ENCODE measurements around the gene ZNF512. TPM values are rescaled to one million over a fixed set of nuclear protein-coding genes. Genes with fewer than 3 reads are reported as not detected.
A peak's percentile ranks its signal among the peaks of the same experiment; 100 is the strongest.

Gene ZNF512
- polyA plus RNA-seq, 1 of the 3 experiments (the other 2 are of a cell fraction): 22.3 TPM

DNA sequence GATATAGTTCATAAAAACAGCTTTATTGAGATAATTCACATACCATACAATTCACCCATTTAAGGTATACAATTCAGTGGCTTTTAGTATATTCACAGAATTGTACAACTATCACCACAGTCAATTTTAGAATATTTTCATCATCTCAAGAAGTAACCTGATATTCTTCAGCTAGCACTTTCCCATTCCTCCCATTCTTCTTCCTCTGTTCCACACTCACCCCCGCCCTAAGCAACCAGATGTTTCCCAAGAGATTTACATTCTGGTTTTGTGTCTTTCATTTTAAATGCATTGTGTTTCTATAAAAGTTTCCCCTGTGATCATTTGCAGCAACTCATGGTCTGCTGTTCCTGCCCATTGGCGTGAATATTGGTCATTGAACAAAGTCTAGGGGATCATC is 51.4 kb downstream of the ZNF512 start:
- H3K27ac ChIP-seq (ENCODE audit: low read depth in 2 of 2, low read length in 1 of 2): no peak overlapping the region
- WGBS (ENCODE audit: low lambda C conversion rate): 96% methylated on average over 2 of the region's 2 CpGs
- no peaks in the 10 kb centered on the region for H3K27me3 ChIP-seq (ENCODE audit: insufficient read depth)
- TF ChIP-seq GABPA (IDR thresholded peaks at IDR 0.05; ENCODE audit: low read depth): no peak
- H2AFZ ChIP-seq (ENCODE audit: low read depth): no peak overlapping the region
- no peaks in the 10 kb centered on the region for H3K9me2 ChIP-seq
- ChIA-PET CTCF (interaction anchor here (0.9 to 4.2 kb wide), 2 partner anchors 29 to 49 kb away, joined by 3 to 20 read pairs; partner anchors contain the start of genes SLC4A1AP and SUPT7L), POLR2A (no interaction called here)
- DNase-seq: no peak
- H3K4me3 ChIP-seq (ENCODE audit: low read depth in 2 of 2, low read length in 1 of 2): no peak overlapping the region
- H3K4me1 ChIP-seq (ENCODE audit: control insufficient read depth in 1 of 2, insufficient read depth in 2 of 2, low read depth in 1 of 2, low read length in 1 of 2): peaks cover 3 to 4% of the 10 kb centered on the region in 2 experiments; a peak in 2 of 4 replicates
- peaks cover 35% of the 10 kb centered on the region for H3F3A ChIP-seq (replicated peaks; ENCODE audit: insufficient read depth)
- H3K9me3 ChIP-seq: no peaks in the 10 kb centered on the region
- H3K4me2 ChIP-seq: no peak overlapping the region
- H3K79me2 ChIP-seq (ENCODE audit: insufficient read depth): peaks cover 36% of the 10 kb centered on the region
- H3K9ac ChIP-seq: no peak overlapping the region
- no peaks in the 10 kb centered on the region for H4K20me1 ChIP-seq (ENCODE audit: insufficient read depth)
- peaks cover 72 to 82% of the 10 kb centered on the region in 2 experiments for H3K36me3 ChIP-seq (replicated peaks in 1 of 2; ENCODE audit: control insufficient read depth in 1 of 2, insufficient read depth in 2 of 2, low read length in 1 of 2)

DNA sequence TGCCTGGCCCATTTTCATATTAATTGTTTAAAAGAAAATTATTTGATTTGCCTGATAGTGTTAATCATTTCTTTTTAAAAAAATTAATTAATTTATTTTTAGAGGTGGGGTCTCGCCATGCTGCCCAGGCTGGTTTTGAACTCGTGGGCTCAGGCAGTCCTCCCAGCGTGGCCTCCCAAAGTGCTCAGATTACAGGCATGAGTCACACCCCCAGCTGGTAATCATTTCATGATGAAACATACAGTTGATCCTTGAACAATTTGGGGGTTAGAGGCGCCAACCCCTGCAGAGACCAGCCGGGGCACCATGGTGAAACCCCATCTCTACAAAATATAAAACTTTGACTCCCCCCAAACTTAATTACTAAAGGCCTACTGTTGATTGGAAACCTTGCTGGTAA is 53.9 kb downstream of the ZNF512 start:
- H3K9me3 ChIP-seq: no peaks in the 10 kb centered on the region
- H3K9me2 ChIP-seq: no peaks in the 10 kb centered on the region
- H4K20me1 ChIP-seq (ENCODE audit: insufficient read depth): no peaks in the 10 kb centered on the region
- H3K27ac ChIP-seq (ENCODE audit: low read depth in 2 of 2, low read length in 1 of 2): peak overlapping the region in 1 of 2 experiments; percentile 56; a peak in 1 of 4 replicates
- ChIA-PET POLR2A (no interaction called here), CTCF (interaction anchor here (1.2 kb wide), 1 partner anchor 16 kb away, joined by 3 read pairs; no protein-coding TSS in a partner anchor)
- peaks cover 45% of the 10 kb centered on the region for H3F3A ChIP-seq (replicated peaks; ENCODE audit: insufficient read depth)
- H2AFZ ChIP-seq (ENCODE audit: low read depth): no peak overlapping the region
- WGBS (ENCODE audit: low lambda C conversion rate): 88% methylated on average over 5 of the region's 5 CpGs
- H3K4me2 ChIP-seq: no peak overlapping the region
- no peak for TF ChIP-seq RXRA (IDR thresholded peaks at IDR 0.05; ENCODE audit: borderline replicate concordance, low read depth)
- peak; percentile 33; the same call in 1 of the 2 replicates for TF ChIP-seq JUND (IDR thresholded peaks at IDR 0.05)
- TF ChIP-seq TCF12 (IDR thresholded peaks at IDR 0.05): peak; percentile 10; the same call in 1 of the 2 replicates
- no peak for TF ChIP-seq CHD2 (IDR thresholded peaks at IDR 0.05; ENCODE audit: low read length, partially characterized antibody)
- TF ChIP-seq FOSL2 (IDR thresholded peaks at IDR 0.05; ENCODE audit: borderline replicate concordance, low read depth): peak; percentile 45; the same call in 1 of the 2 replicates
- no peaks in the 10 kb centered on the region for H3K27me3 ChIP-seq (ENCODE audit: insufficient read depth)
- no peak overlapping the region for H3K4me3 ChIP-seq (ENCODE audit: low read depth in 2 of 2, low read length in 1 of 2)
- no peak for DNase-seq
- H3K79me2 ChIP-seq (ENCODE audit: insufficient read depth): peaks cover 17% of the 10 kb centered on the region; the same call in 1 of the 2 replicates
- H3K9ac ChIP-seq: no peak overlapping the region
- H3K4me1 ChIP-seq (ENCODE audit: control insufficient read depth in 1 of 2, insufficient read depth in 2 of 2, low read depth in 1 of 2, low read length in 1 of 2): no peaks in the 10 kb centered on the region; a peak in 1 of 4 replicates
- H3K36me3 ChIP-seq (replicated peaks in 1 of 2; ENCODE audit: control insufficient read depth in 1 of 2, insufficient read depth in 2 of 2, low read length in 1 of 2): peaks cover 85 to 92% of the 10 kb centered on the region in 2 experiments

DNA sequence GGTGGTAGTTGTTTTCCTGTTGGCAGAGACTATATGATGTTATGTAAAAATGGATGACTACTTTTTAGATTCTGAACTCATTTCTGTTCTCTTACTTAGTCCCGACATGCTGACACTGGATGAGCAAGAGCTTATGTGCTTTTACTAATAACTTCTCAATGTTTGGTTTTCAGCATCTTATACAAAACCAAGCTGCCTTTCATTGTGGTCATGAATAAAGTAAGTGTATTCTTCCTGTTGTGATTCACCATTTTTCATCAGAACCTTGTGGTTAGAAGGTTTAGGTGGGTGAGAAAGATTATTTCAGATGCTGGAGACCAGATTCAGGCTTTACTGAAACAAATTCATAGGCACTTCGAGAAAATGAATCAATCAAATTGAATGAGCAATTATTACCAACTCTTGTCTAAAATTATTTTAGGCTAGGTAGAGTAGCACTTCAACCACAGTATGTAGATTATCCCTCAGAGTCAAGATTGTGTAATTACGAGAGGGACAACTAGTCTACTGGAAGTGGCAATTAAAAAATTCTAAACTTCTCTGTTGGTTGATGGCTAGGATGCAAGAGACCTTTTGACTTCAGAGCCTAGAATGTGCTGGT is 55.3 kb downstream of the ZNF512 start:
- H3K9me3 ChIP-seq: no peaks in the 10 kb centered on the region
- peaks cover 12% of the 10 kb centered on the region; the same call in 1 of the 2 replicates for H3K79me2 ChIP-seq (ENCODE audit: insufficient read depth)
- H4K20me1 ChIP-seq (ENCODE audit: insufficient read depth): no peaks in the 10 kb centered on the region
- H3K27me3 ChIP-seq (ENCODE audit: insufficient read depth): no peaks in the 10 kb centered on the region
- no peak overlapping the region for H3K4me2 ChIP-seq
- no peak overlapping the region for H3K4me3 ChIP-seq (ENCODE audit: low read depth in 2 of 2, low read length in 1 of 2)
- H3F3A ChIP-seq (replicated peaks; ENCODE audit: insufficient read depth): peaks cover 50% of the 10 kb centered on the region
- no peak for DNase-seq
- no peaks in the 10 kb centered on the region for H3K9me2 ChIP-seq
- H3K36me3 ChIP-seq (replicated peaks in 1 of 2; ENCODE audit: control insufficient read depth in 1 of 2, insufficient read depth in 2 of 2, low read length in 1 of 2): peaks cover 81% of the 10 kb centered on the region in 2 experiments
- CTCF ChIA-PET: interaction anchor here (0.7 to 2.5 kb wide), 3 partner anchors 17 to 45 kb away, joined by 3 to 11 read pairs (median 4); no protein-coding TSS in a partner anchor
- H3K9ac ChIP-seq: peak overlapping the region; percentile 15; the same call in 1 of the 2 replicates
- H2AFZ ChIP-seq (ENCODE audit: low read depth): no peak overlapping the region
- H3K4me1 ChIP-seq (ENCODE audit: control insufficient read depth in 1 of 2, insufficient read depth in 2 of 2, low read depth in 1 of 2, low read length in 1 of 2): no peaks in the 10 kb centered on the region; a peak in 1 of 4 replicates
- POLR2A ChIA-PET: no interaction called here
- H3K27ac ChIP-seq (ENCODE audit: low read depth in 2 of 2, low read length in 1 of 2): peak overlapping the region in 1 of 2 experiments; percentile 56; a peak in 2 of 4 replicates
- 56% methylated on average over 3 of the region's 3 CpGs for WGBS (ENCODE audit: low lambda C conversion rate)
- no peak for TF ChIP-seq SMC3 (IDR thresholded peaks at IDR 0.05; ENCODE audit: low read depth, low read length)
- TF ChIP-seq EZH2phosphoT487 (IDR thresholded peaks at IDR 0.05; ENCODE audit: borderline replicate concordance, low read depth): no peak
- TF ChIP-seq YY1 (IDR thresholded peaks at IDR 0.05; ENCODE audit: low read depth): no peak
- TF ChIP-seq, protein P1, sequence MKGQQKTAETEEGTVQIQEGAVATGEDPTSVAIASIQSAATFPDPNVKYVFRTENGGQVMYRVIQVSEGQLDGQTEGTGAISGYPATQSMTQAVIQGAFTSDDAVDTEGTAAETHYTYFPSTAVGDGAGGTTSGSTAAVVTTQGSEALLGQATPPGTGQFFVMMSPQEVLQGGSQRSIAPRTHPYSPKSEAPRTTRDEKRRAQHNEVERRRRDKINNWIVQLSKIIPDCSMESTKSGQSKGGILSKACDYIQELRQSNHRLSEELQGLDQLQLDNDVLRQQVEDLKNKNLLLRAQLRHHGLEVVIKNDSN (IDR thresholded peaks at IDR 0.05; ENCODE audit: borderline replicate concordance, low read depth): no peak
- TF ChIP-seq NRF1 (IDR thresholded peaks at IDR 0.05; ENCODE audit: low read depth, low read length): no peak
- no peak for TF ChIP-seq MXI1 (IDR thresholded peaks at IDR 0.05; ENCODE audit: low read depth, low read length)
- TF ChIP-seq FOSL2 (IDR thresholded peaks at IDR 0.05; ENCODE audit: borderline replicate concordance, low read depth): peak; percentile 68; the same call in 1 of the 2 replicates
- TF ChIP-seq RFX5 (IDR thresholded peaks at IDR 0.05; ENCODE audit: low read length): no peak
- no peak for TF ChIP-seq SIN3A (IDR thresholded peaks at IDR 0.05; ENCODE audit: borderline replicate concordance, low read depth, low read length)
- TF ChIP-seq, protein P2, sequence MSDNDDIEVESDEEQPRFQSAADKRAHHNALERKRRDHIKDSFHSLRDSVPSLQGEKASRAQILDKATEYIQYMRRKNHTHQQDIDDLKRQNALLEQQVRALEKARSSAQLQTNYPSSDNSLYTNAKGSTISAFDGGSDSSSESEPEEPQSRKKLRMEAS (IDR thresholded peaks at IDR 0.05; ENCODE audit: low read depth): no peak
- TF ChIP-seq, protein P3, sequence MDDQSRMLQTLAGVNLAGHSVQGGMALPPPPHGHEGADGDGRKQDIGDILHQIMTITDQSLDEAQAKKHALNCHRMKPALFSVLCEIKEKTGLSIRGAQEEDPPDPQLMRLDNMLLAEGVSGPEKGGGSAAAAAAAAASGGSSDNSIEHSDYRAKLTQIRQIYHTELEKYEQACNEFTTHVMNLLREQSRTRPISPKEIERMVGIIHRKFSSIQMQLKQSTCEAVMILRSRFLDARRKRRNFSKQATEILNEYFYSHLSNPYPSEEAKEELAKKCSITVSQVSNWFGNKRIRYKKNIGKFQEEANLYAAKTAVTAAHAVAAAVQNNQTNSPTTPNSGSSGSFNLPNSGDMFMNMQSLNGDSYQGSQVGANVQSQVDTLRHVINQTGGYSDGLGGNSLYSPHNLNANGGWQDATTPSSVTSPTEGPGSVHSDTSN (IDR thresholded peaks at IDR 0.05): peak; percentile 51
- 0 out of 4 replicates have a peak, but pooled peaks of 1 of the 2 experiments have one; percentile 25 for TF ChIP-seq EP300 (IDR thresholded peaks at IDR 0.05; ENCODE audit: borderline replicate concordance in 1 of 2, low read depth in 1 of 2, low read length in 1 of 2)
- 0 out of 2 replicates have a peak, but pooled peaks have one; percentile 14 for TF ChIP-seq NFIC (IDR thresholded peaks at IDR 0.05; ENCODE audit: borderline replicate concordance)
